Measurements from ENCODE around the gene MPDZ. TPM values are rescaled to one million over a fixed set of nuclear protein-coding genes. Genes with fewer than 3 reads are reported as not detected.

MPDZ gene
- total RNA-seq, 5 donors from 2014 or later (not counting 1 experiment from before 2014, with no cell fraction given): 0.26 to 0.92 (median 0.35) TPM; not detected in 2

DNA sequence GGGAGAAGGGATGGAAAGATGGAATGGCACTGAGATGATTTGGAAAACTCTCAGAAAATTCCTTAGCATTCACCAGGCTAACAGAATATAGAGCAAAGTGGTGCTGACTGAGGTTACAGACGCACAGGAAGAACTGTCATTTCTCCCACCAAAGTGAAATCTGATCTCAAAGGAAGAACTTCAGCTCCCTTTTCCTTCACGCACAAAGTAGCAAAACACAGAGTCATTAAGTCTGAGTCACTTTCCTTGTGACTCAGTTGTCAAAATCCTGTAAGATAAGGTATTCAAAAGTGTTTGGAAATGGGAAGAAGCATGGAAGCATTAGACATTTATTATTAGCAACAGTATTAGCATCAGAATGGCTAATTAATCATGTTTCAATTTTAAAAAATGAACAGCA lies 11.7 kb downstream of the MPDZ start:
- ChIA-PET CTCF (no interaction called here), POLR2A (no interaction called here)
- WGBS (ENCODE audit: insufficient coverage): no CpG with 5 or more reads among the region's 2 CpGs
- Mint-ChIP-seq H3K9me3 (peaks cover 0 to 12% (median 0%) of the 10 kb centered on the region in 3 donors), H3K4me1 (no peaks in the 10 kb centered on the region), H3K27ac (no peak overlapping the region), H3K36me3 (no peaks in the 10 kb centered on the region), H3K4me3 (no peak overlapping the region), H3K27me3 (no peaks in the 10 kb centered on the region)
- Histone ChIP-seq H3K27me3 (replicated peaks in 1 of 2; ENCODE audit: control insufficient read depth in 2 of 2, extremely low read depth in 1 of 2, insufficient read depth in 2 of 2, low read length in 1 of 2) (no peaks in the 10 kb centered on the region), H3K36me3 (ENCODE audit: control insufficient read depth in 2 of 2, extremely low read depth in 1 of 2, insufficient read depth in 1 of 2, low read length in 1 of 2) (no peaks in the 10 kb centered on the region), H3K9me3 (no peaks in the 10 kb centered on the region), H3K4me1 (ENCODE audit: control insufficient read depth in 1 of 2, extremely low read depth in 1 of 2, insufficient read depth in 2 of 2, low read length in 2 of 2) (no peaks in the 10 kb centered on the region), H3K27ac (ENCODE audit: low read length) (no peak overlapping the region), H3K4me3 (ENCODE audit: control insufficient read depth in 1 of 2, extremely low read depth in 1 of 2, low read length in 1 of 2) (no peak overlapping the region)
- DNase-seq: no peak
- no peak for ATAC-seq (replicated peaks in 1 of 4)

DNA sequence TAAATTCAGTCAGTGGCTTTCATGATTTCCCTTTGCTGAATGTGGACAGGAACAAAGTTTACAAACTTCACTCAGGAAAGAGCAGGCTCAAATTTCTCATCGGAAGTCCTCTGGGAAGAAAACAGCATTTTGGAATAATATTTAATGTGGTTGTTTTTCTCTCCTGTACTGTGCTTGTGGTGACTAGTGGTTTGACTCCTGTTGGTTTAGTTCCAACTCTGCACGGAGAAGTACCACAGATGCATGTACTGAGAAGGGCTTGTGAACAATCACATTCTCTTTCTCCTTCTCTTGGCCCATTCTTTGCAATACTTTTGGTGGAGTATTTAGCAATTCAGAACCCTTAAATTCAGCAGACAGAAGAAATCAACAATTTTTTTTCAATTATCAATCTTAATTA lies 13.3 kb downstream of the MPDZ start:
- POLR2A ChIA-PET: no interaction called here
- H3K4me1 Mint-ChIP-seq: no peaks in the 10 kb centered on the region
- no CpG with 5 or more reads among the region's 2 CpGs for WGBS (ENCODE audit: insufficient coverage)

GRCh38 chr9:13264788-13265187 lies 14.7 kb downstream of the MPDZ start:
- Histone ChIP-seq H3K36me3 (ENCODE audit: control insufficient read depth in 2 of 2, extremely low read depth in 1 of 2, insufficient read depth in 1 of 2, low read length in 1 of 2) (no peaks in the 10 kb centered on the region), H3K27me3 (replicated peaks in 1 of 2; ENCODE audit: control insufficient read depth in 2 of 2, extremely low read depth in 1 of 2, insufficient read depth in 2 of 2, low read length in 1 of 2) (no peaks in the 10 kb centered on the region), H3K4me3 (ENCODE audit: control insufficient read depth in 1 of 2, extremely low read depth in 1 of 2, low read length in 1 of 2) (no peak overlapping the region), H3K9me3 (no peaks in the 10 kb centered on the region), H3K4me1 (ENCODE audit: control insufficient read depth in 1 of 2, extremely low read depth in 1 of 2, insufficient read depth in 2 of 2, low read length in 2 of 2) (no peaks in the 10 kb centered on the region), H3K27ac (ENCODE audit: low read length) (no peak overlapping the region)
- H3K4me1 Mint-ChIP-seq: no peaks in the 10 kb centered on the region
- ATAC-seq (replicated peaks in 1 of 4): no peak
- ChIA-PET CTCF (no interaction called here), POLR2A (no interaction called here)
- H3K36me3 Mint-ChIP-seq: no peaks in the 10 kb centered on the region
- H3K4me3 Mint-ChIP-seq: no peak overlapping the region
- H3K27me3 Mint-ChIP-seq: no peaks in the 10 kb centered on the region
- H3K27ac Mint-ChIP-seq: no peak overlapping the region
- DNase-seq: no peak
- H3K9me3 Mint-ChIP-seq: peaks cover 0 to 11% (median 9%) of the 10 kb centered on the region in 3 donors

More for the DNA sequence above, 13.3 kb downstream of the MPDZ start:
- H3K9me3 Mint-ChIP-seq: peaks cover 0 to 9% (median 2%) of the 10 kb centered on the region in 3 donors
- no peak for ATAC-seq (replicated peaks in 1 of 4)
- H3K36me3 Mint-ChIP-seq: no peaks in the 10 kb centered on the region
- Histone ChIP-seq H3K27me3 (replicated peaks in 1 of 2; ENCODE audit: control insufficient read depth in 2 of 2, extremely low read depth in 1 of 2, insufficient read depth in 2 of 2, low read length in 1 of 2) (no peaks in the 10 kb centered on the region), H3K4me1 (ENCODE audit: control insufficient read depth in 1 of 2, extremely low read depth in 1 of 2, insufficient read depth in 2 of 2, low read length in 2 of 2) (no peaks in the 10 kb centered on the region), H3K27ac (ENCODE audit: low read length) (no peak overlapping the region), H3K36me3 (ENCODE audit: control insufficient read depth in 2 of 2, extremely low read depth in 1 of 2, insufficient read depth in 1 of 2, low read length in 1 of 2) (no peaks in the 10 kb centered on the region), H3K9me3 (no peaks in the 10 kb centered on the region), H3K4me3 (ENCODE audit: control insufficient read depth in 1 of 2, extremely low read depth in 1 of 2, low read length in 1 of 2) (no peak overlapping the region)
- CTCF ChIA-PET: no interaction called here
- no peak overlapping the region for H3K27ac Mint-ChIP-seq
- no peak overlapping the region for H3K4me3 Mint-ChIP-seq
- no peak for DNase-seq
- no peaks in the 10 kb centered on the region for H3K27me3 Mint-ChIP-seq

DNA sequence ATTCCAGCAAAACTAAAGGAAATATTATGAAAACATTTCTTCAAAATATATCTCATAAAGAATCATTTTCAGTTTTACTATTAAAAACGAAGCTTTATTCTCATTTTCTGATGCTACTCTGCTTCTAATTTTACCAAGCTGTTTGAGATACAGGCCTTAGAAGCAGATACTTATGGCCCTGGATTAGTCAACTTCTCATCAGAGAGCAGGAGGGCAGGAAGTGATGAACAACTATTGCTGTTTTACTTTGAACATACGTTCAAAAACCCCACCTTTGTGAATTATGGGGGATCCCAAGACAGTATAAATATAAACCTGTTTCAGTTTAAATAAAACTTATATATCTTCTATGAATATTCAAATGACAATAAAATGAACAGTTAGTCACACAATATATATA lies 16.0 kb downstream of the MPDZ start:
- H3K4me3 ChIP-seq (ENCODE audit: control insufficient read depth in 1 of 2, extremely low read depth in 1 of 2, low read length in 1 of 2): no peak overlapping the region
- H3K4me1 Mint-ChIP-seq: no peaks in the 10 kb centered on the region
- no peaks in the 10 kb centered on the region for H3K36me3 Mint-ChIP-seq
- H3K27me3 Mint-ChIP-seq: no peaks in the 10 kb centered on the region
- H3K9me3 ChIP-seq: no peaks in the 10 kb centered on the region
- CTCF ChIA-PET: interaction anchor here in 1 of 2 donors (0.7 kb wide), 2 partner anchors 8 to 1326 kb away, joined by 5 to 7 read pairs; no protein-coding TSS in a partner anchor
- H3K4me3 Mint-ChIP-seq: no peak overlapping the region
- H3K27ac Mint-ChIP-seq: no peak overlapping the region
- ATAC-seq (replicated peaks in 1 of 4) (no peak), DNase-seq (no peak)
- no peaks in the 10 kb centered on the region for H3K27me3 ChIP-seq (replicated peaks in 1 of 2; ENCODE audit: control insufficient read depth in 2 of 2, extremely low read depth in 1 of 2, insufficient read depth in 2 of 2, low read length in 1 of 2)
- WGBS (ENCODE audit: insufficient coverage): no CpG with 5 or more reads among the region's 2 CpGs
- H3K27ac ChIP-seq (ENCODE audit: low read length): no peak overlapping the region
- POLR2A ChIA-PET: interaction anchor here in 1 of 2 donors (0.6 kb wide), 1 partner anchor 26 kb away, joined by 7 read pairs; no protein-coding TSS in a partner anchor
- no peaks in the 10 kb centered on the region for H3K36me3 ChIP-seq (ENCODE audit: control insufficient read depth in 2 of 2, extremely low read depth in 1 of 2, insufficient read depth in 1 of 2, low read length in 1 of 2)
- H3K9me3 Mint-ChIP-seq: peaks cover 0 to 16% (median 5%) of the 10 kb centered on the region in 3 donors
- no peaks in the 10 kb centered on the region for H3K4me1 ChIP-seq (ENCODE audit: control insufficient read depth in 1 of 2, extremely low read depth in 1 of 2, insufficient read depth in 2 of 2, low read length in 2 of 2)

DNA sequence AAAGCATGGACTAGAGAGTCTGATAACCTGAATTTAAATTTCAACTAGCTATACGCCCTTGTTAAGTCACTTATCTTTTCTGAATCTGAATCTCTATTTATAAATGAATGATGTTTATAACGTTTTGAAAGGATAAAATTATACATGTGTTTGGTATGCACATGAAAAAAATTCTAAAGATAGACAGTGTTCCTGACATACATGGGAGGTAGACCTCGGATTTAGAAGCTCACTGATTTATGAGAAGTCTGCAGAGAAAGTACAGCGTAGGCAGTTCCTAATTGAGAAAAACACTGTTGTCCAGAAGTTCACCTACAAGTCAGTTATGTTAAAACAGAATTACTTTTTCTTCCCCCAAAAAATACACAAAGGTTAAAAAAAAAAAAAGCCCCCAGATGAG lies 26.6 kb downstream of the MPDZ start:
- POLR2A ChIA-PET: no interaction called here
- Histone ChIP-seq H3K36me3 (ENCODE audit: control insufficient read depth in 2 of 2, extremely low read depth in 1 of 2, insufficient read depth in 1 of 2, low read length in 1 of 2) (no peaks in the 10 kb centered on the region), H3K4me3 (ENCODE audit: control insufficient read depth in 1 of 2, extremely low read depth in 1 of 2, low read length in 1 of 2) (no peak overlapping the region), H3K27ac (ENCODE audit: low read length) (no peak overlapping the region), H3K9me3 (no peaks in the 10 kb centered on the region), H3K4me1 (ENCODE audit: control insufficient read depth in 1 of 2, extremely low read depth in 1 of 2, insufficient read depth in 2 of 2, low read length in 2 of 2) (no peaks in the 10 kb centered on the region), H3K27me3 (replicated peaks in 1 of 2; ENCODE audit: control insufficient read depth in 2 of 2, extremely low read depth in 1 of 2, insufficient read depth in 2 of 2, low read length in 1 of 2) (no peaks in the 10 kb centered on the region)
- CTCF ChIA-PET: no interaction called here
- no peaks in the 10 kb centered on the region for H3K4me1 Mint-ChIP-seq
- WGBS (ENCODE audit: insufficient coverage): no CpG with 5 or more reads among the region's 4 CpGs
- no peaks in the 10 kb centered on the region for H3K27me3 Mint-ChIP-seq
- DNase-seq: no peak
- H3K27ac Mint-ChIP-seq: no peak overlapping the region
- ATAC-seq (replicated peaks in 1 of 4): no peak
- no peak overlapping the region for H3K4me3 Mint-ChIP-seq
- peaks cover 6 to 9% (median 8%) of the 10 kb centered on the region in 3 donors for H3K9me3 Mint-ChIP-seq
- H3K36me3 Mint-ChIP-seq: no peaks in the 10 kb centered on the region

GRCh38 chr9:13244181-13244580 lies 35.3 kb downstream of the MPDZ start:
- WGBS (ENCODE audit: insufficient coverage): 100% methylated on average over 1 of the region's 3 CpGs
- Mint-ChIP-seq H3K4me1 (no peaks in the 10 kb centered on the region), H3K27ac (no peak overlapping the region), H3K9me3 (peaks cover 4 to 6% (median 5%) of the 10 kb centered on the region in 3 donors), H3K36me3 (no peaks in the 10 kb centered on the region), H3K4me3 (no peak overlapping the region), H3K27me3 (no peaks in the 10 kb centered on the region)
- Histone ChIP-seq H3K27me3 (replicated peaks in 1 of 2; ENCODE audit: control insufficient read depth in 2 of 2, extremely low read depth in 1 of 2, insufficient read depth in 2 of 2, low read length in 1 of 2) (no peaks in the 10 kb centered on the region), H3K4me3 (ENCODE audit: control insufficient read depth in 1 of 2, extremely low read depth in 1 of 2, low read length in 1 of 2) (no peak overlapping the region), H3K36me3 (ENCODE audit: control insufficient read depth in 2 of 2, extremely low read depth in 1 of 2, insufficient read depth in 1 of 2, low read length in 1 of 2) (no peaks in the 10 kb centered on the region), H3K4me1 (ENCODE audit: control insufficient read depth in 1 of 2, extremely low read depth in 1 of 2, insufficient read depth in 2 of 2, low read length in 2 of 2) (no peaks in the 10 kb centered on the region), H3K9me3 (no peaks in the 10 kb centered on the region), H3K27ac (ENCODE audit: low read length) (no peak overlapping the region)
- ChIA-PET POLR2A (no interaction called here), CTCF (no interaction called here)
- no peak for ATAC-seq (replicated peaks in 1 of 4)
- no peak for DNase-seq

DNA sequence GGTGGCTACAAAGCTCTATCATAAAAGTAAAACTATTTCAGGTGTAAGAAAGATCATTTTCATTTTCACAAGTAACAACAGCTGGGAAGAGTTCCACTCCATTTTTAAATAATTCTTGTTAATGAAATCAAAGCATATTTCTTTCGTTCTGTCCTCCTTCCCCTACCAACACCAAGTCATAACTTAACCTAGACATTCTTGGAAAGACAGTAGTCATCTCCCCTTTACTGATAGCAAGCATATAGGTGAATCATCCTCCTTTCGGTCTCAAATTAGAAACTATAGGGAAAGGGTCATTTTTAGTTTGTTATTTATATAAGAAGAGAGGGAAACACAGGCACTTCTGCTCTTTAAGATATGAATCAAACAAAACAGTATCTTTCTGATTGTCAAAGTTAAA lies 38.2 kb downstream of the MPDZ start:
- no peaks in the 10 kb centered on the region for H3K36me3 Mint-ChIP-seq
- no peak overlapping the region for H3K27ac Mint-ChIP-seq
- no peak overlapping the region for H3K4me3 Mint-ChIP-seq
- DNase-seq (no peak), ATAC-seq (replicated peaks in 1 of 4) (no peak)
- Histone ChIP-seq H3K27ac (ENCODE audit: low read length) (no peak overlapping the region), H3K9me3 (no peaks in the 10 kb centered on the region), H3K4me3 (ENCODE audit: control insufficient read depth in 1 of 2, extremely low read depth in 1 of 2, low read length in 1 of 2) (no peak overlapping the region), H3K4me1 (ENCODE audit: control insufficient read depth in 1 of 2, extremely low read depth in 1 of 2, insufficient read depth in 2 of 2, low read length in 2 of 2) (no peaks in the 10 kb centered on the region), H3K36me3 (ENCODE audit: control insufficient read depth in 2 of 2, extremely low read depth in 1 of 2, insufficient read depth in 1 of 2, low read length in 1 of 2) (no peaks in the 10 kb centered on the region), H3K27me3 (replicated peaks in 1 of 2; ENCODE audit: control insufficient read depth in 2 of 2, extremely low read depth in 1 of 2, insufficient read depth in 2 of 2, low read length in 1 of 2) (no peaks in the 10 kb centered on the region)
- ChIA-PET CTCF (interaction anchor here in 1 of 2 donors (0.6 kb wide), 1 partner anchor 139 kb away, joined by 4 read pairs; no protein-coding TSS in a partner anchor), POLR2A (no interaction called here)
- H3K27me3 Mint-ChIP-seq: no peaks in the 10 kb centered on the region
- H3K9me3 Mint-ChIP-seq: peaks cover 1 to 7% (median 5%) of the 10 kb centered on the region in 3 donors
- WGBS (ENCODE audit: insufficient coverage): no CpG with 5 or more reads among the region's 2 CpGs
- H3K4me1 Mint-ChIP-seq: no peaks in the 10 kb centered on the region

Measured in T-cell (primary cell).